ENCODE measurements around the gene CAVIN1. TPM values are rescaled to one million over a fixed set of nuclear protein-coding genes. Genes with fewer than 3 reads are reported as not detected.
A peak's percentile ranks its signal among the peaks of the same experiment; 100 is the strongest.
"Not testable (repeated sequence)": the region's sequence is repeated elsewhere in the genome, so short reads cannot be mapped to it uniquely, and the experiment has no call there.

Gene CAVIN1
- total RNA-seq, 1 donor from 2014 or later = 216 TPM

GRCh38 chr17:42389899-42390298, 33.2 kb downstream of the CAVIN1 start:
- DNase-seq (no peak), ATAC-seq (no peak)
- intact Hi-C loops (cut with micrococcal nuclease) = no loop called here

GRCh38 chr17:42389135-42389417, 34.0 kb downstream of the CAVIN1 start:
- intact Hi-C loops (cut with micrococcal nuclease) = no loop called here
- peak; percentile 42 for DNase-seq
- no peak for ATAC-seq

- DNase-seq (peak; percentile 100), ATAC-seq (peak; percentile 96)
- intact Hi-C loops (cut with micrococcal nuclease) = no loop called here
These were observed 34.5 kb downstream of the CAVIN1 start, which contains the start of gene STAT3 for GRCh38 chr17:42388381-42389134. Gene STAT3 (minus strand): TSS chr17:42388442. CDS start chr17:42348516, 39,926 bp downstream.

- intact Hi-C loops (cut with micrococcal nuclease) = loop anchor here (2.0 kb wide), 1 partner anchor 29 kb away; no protein-coding TSS in a partner anchor
- peak; percentile 41 for ATAC-seq
- peak; percentile 62 for DNase-seq
These were observed 35.2 kb downstream of the CAVIN1 start for GRCh38 chr17:42387661-42388380.

GRCh38 chr17:42386777-42387657, 36.0 kb downstream of the CAVIN1 start:
- DNase-seq (no peak), ATAC-seq (peak; percentile 1)
- intact Hi-C loops (cut with micrococcal nuclease) = loop anchor here (2.0 kb wide), 1 partner anchor 30 kb away; no protein-coding TSS in a partner anchor

GRCh38 chr17:42381898-42382297, 41.2 kb downstream of the CAVIN1 start:
- DNase-seq = no peak
- intact Hi-C loops (cut with micrococcal nuclease) = no loop called here
- ATAC-seq = peak; percentile 34

- ATAC-seq (no peak), DNase-seq (no peak)
- intact Hi-C loops (cut with micrococcal nuclease) = no loop called here
These were observed 42.1 kb downstream of the CAVIN1 start for GRCh38 chr17:42380935-42381334.

GRCh38 chr17:42378959-42379594, 44.0 kb downstream of the CAVIN1 start:
- intact Hi-C loops (cut with micrococcal nuclease) = no loop called here
- ATAC-seq = peak; percentile 61
- DNase-seq = no peak

- DNase-seq (no peak), ATAC-seq (no peak)
- intact Hi-C loops (cut with micrococcal nuclease) = no loop called here
These were observed 44.6 kb downstream of the CAVIN1 start for GRCh38 chr17:42378359-42378958.

GRCh38 chr17:42373896-42374295, 49.2 kb downstream of the CAVIN1 start:
- DNase-seq (no peak), ATAC-seq (no peak)
- intact Hi-C loops (cut with micrococcal nuclease) = no loop called here

- ATAC-seq (no peak), DNase-seq (no peak)
- intact Hi-C loops (cut with micrococcal nuclease) = no loop called here
These were observed 50.9 kb downstream of the CAVIN1 start for GRCh38 chr17:42372142-42372541.

- intact Hi-C loops (cut with micrococcal nuclease); ATAC-seq: not testable (repeated sequence)
These were observed 54.1 kb downstream of the CAVIN1 start for GRCh38 chr17:42368797-42369561.

GRCh38 chr17:42368310-42368709, 54.7 kb downstream of the CAVIN1 start:
- intact Hi-C loops (cut with micrococcal nuclease); ATAC-seq: not testable (repeated sequence)

More at GRCh38 chr17:42368797-42369561, 54.1 kb downstream of the CAVIN1 start:
- DNase-seq = not testable (repeated sequence)

GRCh38 chr17:42366176-42367023, 56.7 kb downstream of the CAVIN1 start:
- DNase-seq; ATAC-seq; intact Hi-C loops (cut with micrococcal nuclease): not testable (repeated sequence)

More at GRCh38 chr17:42368310-42368709, 54.7 kb downstream of the CAVIN1 start:
- not testable (repeated sequence) for DNase-seq

- no peak for ATAC-seq
- intact Hi-C loops (cut with micrococcal nuclease) = no loop called here
- no peak for DNase-seq
These were observed 57.9 kb downstream of the CAVIN1 start for GRCh38 chr17:42365136-42365535.

- ATAC-seq = no peak
- no peak for DNase-seq
- intact Hi-C loops (cut with micrococcal nuclease) = no loop called here
These were observed 59.1 kb downstream of the CAVIN1 start for GRCh38 chr17:42363767-42364585.
